GOT3 (cell line): ENCODE results near the gene KDM8.
"Not testable (repeated sequence)": the region's sequence is repeated elsewhere in the genome, so short reads cannot be mapped to it uniquely, and the experiment has no call there.

ENCODE experiments used
- DNase-seq: peaks from one replicate; lab custom pipeline; 2025; ENCODE audit warnings: mixed read lengths; lab: John Stamatoyannopoulos, UW

KDM8 gene

GRCh38 chr16:27244363-27244755 is 41.0 kb downstream of the KDM8 start:
- DNase-seq, result no peak

- DNase-seq, result no peak
Measured at GRCh38 chr16:27245276-27246172, 42.2 kb downstream of the KDM8 start.

- no peak for DNase-seq
Measured at GRCh38 chr16:27246439-27246838, 43.1 kb downstream of the KDM8 start.

DNA sequence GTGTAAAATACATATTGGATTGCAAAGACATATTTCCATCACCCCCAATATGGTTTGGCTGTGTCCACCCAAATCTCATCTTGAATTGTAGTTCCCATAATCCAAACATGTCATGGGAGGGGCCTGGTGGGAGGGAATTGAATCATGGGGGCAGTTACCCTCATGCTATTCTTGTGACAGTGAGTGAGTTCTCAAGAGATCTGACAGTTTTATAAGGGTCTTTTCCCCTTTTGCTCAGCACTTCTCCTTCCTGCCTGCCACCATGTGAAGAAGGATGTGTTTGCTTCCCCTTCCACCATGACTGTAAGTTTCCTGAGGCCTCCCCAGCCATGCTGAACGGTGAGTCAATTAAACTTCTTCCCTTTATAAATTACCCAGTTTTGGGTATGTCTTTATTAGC is 43.8 kb downstream of the KDM8 start:
- DNase-seq, result not testable (repeated sequence)

- DNase-seq, result no peak
Measured at GRCh38 chr16:27248036-27248435, 44.7 kb downstream of the KDM8 start.

DNA sequence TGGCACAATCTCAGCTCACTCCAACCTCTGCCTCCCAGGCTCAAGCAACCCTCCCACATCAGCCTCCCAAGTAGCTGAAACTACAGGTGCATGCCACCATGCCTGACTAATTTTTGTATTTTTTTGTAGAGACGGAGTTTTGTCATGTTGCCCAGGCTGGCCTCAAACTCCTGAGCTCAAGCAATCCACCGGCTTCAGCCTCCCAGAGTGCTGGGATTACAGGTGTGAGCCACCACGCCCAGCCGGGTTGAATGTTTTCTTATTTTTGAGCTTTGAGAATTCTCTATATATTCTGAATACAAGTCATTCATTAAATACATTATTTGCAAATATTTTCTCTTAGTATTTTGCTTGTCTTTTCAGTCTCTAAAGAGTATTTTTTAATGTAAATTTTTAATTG is 45.6 kb downstream of the KDM8 start:
- not testable (repeated sequence) for DNase-seq

DNA sequence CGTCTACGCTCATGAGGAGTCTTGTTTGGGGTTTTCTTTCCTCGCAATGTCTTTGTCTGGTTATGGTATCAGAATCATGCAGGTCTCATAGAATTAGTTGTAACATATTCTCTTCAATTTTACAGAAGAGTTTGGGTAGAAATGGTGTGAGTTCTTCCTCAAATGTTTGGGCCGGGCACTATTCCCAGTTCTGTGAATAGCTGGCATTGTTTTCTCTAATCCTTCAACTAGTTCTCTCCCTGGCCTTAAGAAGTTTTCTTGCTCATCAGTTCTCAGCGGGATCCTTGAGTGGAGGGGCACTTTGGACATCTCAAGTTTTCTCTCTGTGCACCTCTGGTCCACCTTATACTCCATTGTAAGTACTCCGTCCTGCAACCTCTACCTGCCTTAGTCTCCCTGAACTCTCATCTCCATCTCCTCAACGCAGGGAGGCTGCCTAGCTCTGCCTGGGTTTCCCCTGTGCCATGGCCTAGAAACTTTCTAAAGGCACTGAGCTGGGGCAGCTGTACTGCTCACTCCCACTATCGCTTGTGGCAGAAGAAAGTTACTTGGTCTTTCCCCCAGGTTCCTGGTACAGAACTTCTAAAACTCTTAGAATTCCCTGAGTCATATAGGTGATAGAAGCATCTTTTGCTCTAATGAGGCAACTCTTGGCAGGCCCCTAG is 48.3 kb downstream of the KDM8 start:
- DNase-seq, result no peak

GRCh38 chr16:27252206-27252585 is 48.9 kb downstream of the KDM8 start:
- no peak for DNase-seq

DNA sequence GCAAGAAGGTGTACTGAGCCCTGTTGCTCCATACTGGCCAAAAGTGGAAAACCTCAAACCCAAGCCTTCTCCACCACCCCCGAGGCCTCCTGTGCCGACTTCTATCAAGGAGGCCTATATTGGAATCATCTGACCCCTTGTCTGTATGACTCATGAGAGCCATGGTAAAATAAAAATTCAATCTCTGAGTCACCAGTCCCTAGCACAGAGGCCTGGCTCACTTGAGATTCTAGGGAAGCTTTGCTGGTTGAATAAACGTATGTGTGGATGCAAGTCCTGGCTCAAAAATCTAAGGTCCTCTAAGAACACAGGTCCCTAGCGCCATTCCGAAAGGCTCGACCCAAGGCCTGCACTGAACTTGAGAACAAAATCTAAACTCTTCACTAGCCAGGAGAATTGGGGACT is 50.2 kb downstream of the KDM8 start:
- no peak for DNase-seq

DNA sequence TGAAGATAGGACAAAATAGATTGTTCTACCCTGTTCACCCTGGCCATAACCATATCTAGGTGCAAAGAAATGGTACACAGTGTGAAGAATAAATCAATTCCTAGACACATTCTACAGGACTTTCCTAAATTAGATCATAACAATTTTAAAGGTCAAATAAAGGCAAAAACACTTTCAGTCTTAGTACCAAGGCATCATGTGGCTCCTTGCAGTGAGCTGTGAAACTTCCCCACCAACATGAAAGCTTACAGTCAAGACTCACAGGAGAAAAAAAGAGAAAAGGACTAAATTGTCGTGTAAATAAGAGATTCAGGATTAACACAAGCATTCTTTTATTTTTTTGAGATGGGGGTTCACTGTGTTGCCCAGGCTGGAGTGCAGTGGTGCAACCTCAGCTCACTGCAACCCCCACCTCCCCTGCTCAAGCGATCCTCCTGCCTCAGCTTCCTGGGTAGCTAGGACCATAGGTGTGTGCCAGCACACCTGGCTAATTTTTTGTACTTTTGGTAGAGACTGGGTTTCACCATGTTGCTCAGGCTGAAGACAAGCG is 51.0 kb downstream of the KDM8 start:
- DNase-seq, result no peak

DNA sequence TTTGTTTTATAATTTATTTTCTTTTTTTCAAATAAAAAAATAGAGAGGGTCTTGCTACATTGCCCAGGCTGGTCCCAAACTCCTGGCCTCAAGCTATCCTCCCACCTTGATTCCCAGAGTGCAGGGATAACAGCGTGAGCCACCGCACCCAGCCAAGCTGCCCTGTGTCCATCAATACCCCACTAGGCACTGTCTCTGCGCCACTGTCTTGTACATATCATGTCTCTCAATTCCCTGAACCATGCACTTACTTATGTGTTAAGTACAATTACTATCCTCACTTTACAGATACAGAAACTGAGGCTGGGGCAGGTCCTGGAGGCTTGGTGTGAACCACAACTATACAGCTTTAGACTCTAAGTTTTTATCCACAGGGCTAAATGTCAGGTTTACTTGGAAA is 53.5 kb downstream of the KDM8 start:
- DNase-seq, result no peak

GRCh38 chr16:27257271-27257670 is 53.9 kb downstream of the KDM8 start:
- DNase-seq, result no peak

DNA sequence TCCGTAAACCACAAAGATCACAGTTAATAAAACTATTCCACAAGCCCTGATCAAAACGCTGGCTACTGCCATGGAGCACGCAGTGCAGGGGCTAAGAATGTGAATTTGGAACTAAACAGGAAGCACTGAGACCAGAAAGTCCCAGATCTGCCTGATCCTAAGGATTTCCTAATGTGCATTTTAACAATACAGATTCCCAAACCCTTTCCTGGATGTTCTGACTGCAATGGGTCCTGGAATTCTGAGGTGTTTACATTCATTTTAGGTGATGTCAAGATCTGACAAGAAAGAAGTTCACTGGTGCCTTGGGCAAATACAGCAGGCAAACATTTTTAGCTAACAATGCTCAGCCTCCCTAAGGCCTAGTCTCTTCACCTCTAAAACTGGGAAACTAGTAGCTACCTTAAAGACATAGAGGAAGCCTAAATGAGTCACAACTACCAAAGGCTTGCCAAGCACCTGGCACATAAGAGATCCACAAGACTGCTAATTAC is 55.0 kb downstream of the KDM8 start:
- DNase-seq, result no peak

DNA sequence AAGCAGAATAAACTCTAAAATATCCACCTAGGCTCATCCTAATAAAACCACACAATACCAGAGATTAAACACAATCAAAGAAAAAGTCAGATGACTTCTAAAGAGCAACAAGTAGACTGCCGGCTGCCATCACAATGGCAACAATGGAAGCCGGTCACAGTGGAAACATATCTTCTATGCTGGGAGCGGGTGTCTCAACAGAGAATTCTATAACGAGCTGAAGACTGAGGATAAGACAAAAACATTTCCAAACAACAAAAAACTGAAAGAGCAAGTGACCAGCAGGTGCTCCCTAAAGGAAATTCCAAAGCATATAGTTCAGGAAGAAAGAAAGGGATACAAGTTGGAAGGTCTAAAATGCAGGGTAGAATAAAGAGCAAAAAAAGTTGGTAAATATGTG is 56.4 kb downstream of the KDM8 start:
- DNase-seq, result no peak

GRCh38 chr16:27262904-27263423 is 59.6 kb downstream of the KDM8 start:
- not testable (repeated sequence) for DNase-seq

- no peak for DNase-seq
Measured at GRCh38 chr16:27264151-27264550, 60.8 kb downstream of the KDM8 start.

DNA sequence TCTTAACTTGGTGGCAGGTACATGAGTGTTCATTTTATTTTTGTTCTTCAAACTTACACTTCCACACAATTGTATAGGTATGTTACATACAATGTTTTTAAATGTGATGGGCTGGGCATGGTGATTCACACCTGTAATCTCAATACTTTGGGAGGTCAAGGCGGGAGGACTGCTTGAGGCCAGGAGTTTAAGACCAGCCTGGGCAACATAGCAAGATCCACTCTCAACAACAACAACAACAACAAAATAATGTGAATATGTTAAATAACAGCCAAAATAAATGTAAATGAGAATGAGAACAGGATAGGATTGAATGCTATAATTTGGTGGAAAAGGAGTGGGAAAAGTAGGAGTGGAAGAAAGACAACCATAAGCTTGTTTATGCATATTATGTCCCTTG is 62.7 kb downstream of the KDM8 start:
- DNase-seq, result no peak

GRCh38 chr16:27267037-27267677 is 63.8 kb downstream of the KDM8 start:
- no peak for DNase-seq

GRCh38 chr16:27268376-27269299 is 65.3 kb downstream of the KDM8 start, which contains the start of gene NSMCE1:
Gene NSMCE1 (minus strand): TSS chr16:27268772. CDS start chr16:27257570, 11,202 bp downstream.
- peak; percentile 87 for DNase-seq

DNA sequence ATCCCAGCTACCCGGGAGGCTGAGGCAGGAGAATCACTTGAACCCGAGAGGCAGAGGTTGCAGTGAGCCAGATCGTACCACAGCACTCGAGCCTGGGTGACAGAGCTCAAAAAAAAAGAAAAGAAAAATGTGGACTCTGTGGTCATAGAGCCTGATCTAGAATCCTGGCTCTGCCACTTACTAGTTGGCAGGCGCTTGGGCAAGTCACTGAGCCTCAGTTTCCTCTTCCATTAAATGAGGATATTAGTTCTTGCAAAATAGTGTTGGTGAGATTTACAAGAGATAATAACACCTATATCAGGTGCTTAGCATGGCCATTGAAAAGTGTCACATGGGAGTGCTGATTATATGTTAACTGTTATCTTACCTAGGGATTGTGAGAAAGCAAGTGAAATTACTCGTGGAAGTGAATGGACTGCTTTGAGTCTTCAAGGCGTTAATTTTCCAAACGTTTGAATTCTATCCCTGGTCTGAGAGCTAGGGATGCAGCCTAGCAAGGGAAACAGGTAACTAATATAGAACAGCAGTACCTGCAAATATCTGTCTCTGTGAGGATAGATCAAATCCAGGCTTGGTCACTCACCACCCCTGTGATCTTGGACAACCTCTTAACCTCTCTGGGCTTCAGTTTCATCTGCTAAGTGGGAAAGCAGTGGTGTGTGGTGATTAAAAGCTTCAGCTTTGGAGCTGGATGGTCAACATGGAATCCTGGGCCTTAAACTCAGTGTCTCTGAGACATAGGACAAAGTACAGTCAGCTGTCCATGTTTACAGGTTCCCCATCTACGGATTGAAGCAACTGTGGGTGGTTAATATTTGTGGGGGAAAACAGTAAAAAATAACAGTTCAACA is 66.2 kb downstream of the KDM8 start:
- DNase-seq, result no peak
